HL-60/S4 (cell line): ENCODE data around the gene HOXC11.

ENCODE experiments used
- in situ Hi-C: fragments of 300-500 bp; cut with MboI; formaldehyde crosslinking; loops from 2 replicates; pipeline ENCODE4 v1.14.3; 2022; ENCODE audit warnings: low sequenced_read_pairs

Gene HOXC11

GRCh38 chr12:53995378-53996239 is 22.7 kb downstream of the HOXC11 start:
- in situ Hi-C loops: loop anchor here (10.0 kb wide), 2 partner anchors 209 to 379 kb away; no protein-coding TSS in a partner anchor

DNA sequence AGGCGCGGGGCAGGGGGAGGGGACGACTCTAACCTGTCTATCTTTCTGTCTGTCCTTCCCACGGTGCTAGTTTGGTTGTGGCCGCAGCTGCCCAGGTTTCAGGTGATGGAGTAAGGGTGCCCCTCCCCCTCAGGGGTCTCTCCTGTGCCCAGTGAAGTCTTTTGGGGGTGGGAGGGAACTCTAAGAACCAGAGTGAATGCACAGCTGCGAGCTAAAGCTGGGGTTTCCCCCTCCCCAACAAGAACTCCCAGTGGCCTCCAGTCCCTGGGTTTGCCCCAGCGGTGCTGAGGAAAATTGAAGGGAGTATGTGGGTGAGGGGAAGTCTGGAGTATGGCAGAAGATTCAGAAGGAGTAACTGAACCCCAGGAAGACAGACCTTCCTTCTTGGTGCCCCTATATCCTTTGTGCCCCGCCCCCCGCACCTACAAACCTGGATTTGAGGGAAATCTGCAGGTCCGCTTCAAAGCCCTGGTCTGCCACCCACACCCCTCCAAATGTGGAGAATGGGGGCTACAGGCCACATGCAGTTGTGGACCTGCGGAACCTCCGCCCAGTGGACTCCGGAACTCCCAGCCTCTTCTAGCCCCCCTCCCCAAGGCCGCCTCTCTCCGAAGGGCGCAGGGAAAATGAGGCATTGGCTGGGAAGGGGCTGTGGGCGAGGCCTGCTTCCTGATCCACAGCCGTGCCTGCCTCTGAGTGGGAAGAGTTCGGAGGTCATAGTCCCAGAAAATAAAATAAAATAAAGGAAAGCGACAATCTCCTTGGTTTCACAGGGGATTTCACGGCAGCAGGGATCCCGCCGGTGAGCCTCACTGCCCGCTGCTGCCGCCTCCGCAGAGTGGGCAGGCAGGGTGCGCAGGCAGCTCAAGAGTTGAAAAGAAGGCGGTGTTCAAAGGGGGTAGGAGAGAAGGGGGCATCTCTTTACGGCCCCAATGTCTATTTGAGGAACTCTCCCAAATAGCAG is 23.6 kb downstream of the HOXC11 start:
- in situ Hi-C loops: loop anchor here (10.0 kb wide), 2 partner anchors 208 to 378 kb away; no protein-coding TSS in a partner anchor

DNA sequence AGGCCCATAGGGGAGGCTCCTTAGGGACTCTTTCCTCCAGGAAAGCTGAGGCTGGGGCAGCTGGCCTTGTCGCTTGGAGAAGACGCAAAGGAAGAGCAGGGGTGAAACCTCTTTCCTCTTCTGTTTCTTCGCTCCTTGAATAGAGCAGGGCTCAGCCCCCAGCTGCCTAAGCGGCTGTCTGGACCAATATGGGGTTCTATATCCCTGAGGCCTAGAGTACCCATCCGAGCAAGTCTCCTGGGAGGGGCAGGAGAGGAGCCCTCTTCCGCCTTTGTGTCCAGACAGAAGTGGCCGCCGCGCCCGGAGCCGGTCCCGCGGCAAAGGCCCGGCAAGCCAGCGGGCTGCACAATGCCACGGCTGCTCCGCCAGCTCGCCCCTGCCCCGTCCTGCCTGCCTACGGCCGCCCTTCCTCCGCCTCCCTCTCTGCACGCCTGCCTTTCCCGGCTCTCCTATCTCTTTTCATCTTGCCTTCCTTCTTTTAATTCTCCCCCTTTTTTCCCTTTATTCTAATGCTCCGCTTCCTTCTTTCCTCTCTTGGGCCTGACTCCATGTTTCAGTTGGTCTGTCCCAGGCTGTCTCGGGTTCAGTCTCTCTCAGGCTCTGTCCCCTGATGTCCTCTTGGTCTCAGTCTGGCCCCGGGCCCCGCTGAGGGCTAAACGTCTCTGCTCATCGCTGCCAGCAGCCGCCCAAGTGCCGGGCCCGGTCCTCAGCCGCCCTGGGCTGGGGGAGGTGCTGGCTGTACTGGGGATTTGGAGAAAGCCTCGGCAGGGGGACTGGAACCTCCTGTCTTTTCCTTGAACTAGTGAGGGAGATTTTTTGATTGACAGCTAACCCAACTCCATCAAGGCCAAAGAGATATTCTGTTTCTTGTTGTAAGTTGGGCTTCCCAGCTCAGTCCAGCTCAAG is 24.5 kb downstream of the HOXC11 start:
- in situ Hi-C loops: loop anchor here (10.0 kb wide), 2 partner anchors 207 to 377 kb away; no protein-coding TSS in a partner anchor

- in situ Hi-C loops: loop anchor here (10.0 kb wide), 2 partner anchors 206 to 376 kb away; no protein-coding TSS in a partner anchor
Measured at GRCh38 chr12:53998110-53998899, 25.4 kb downstream of the HOXC11 start.

GRCh38 chr12:53998900-53999236 is 25.9 kb downstream of the HOXC11 start:
- in situ Hi-C loops: loop anchor here (10.0 kb wide), 2 partner anchors 206 to 376 kb away; no protein-coding TSS in a partner anchor

DNA sequence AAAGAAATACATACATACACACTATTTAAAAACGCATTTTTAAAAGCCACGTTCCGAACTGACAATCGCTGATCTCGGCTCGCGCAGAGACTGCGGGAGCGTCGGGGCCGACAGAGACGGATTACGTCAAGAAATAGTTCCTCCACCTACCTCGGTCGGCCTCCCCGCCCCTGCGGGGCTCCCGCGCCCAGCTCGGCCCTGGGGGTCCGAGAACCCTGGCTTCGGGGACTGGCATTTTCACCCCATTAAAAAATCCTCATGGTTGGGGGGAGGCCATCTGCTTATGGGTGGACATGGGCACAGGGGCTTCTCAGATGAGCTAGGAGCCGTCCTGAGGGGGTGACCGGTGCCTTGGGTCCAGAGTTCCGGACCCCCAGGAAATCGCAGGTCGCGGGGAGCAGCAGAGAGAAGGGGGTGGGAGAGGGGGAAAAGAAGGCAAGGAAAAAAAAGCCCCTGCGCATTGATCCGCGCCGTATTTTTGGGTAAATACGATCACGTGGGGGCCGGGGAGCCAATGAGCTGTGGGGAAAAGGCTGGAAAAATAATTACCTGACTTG is 26.7 kb downstream of the HOXC11 start:
- in situ Hi-C loops: loop anchor here (10.0 kb wide), 2 partner anchors 205 to 375 kb away; no protein-coding TSS in a partner anchor

- in situ Hi-C loops: no loop called here
Measured at GRCh38 chr12:54000116-54001114, 27.5 kb downstream of the HOXC11 start, which contains the start of gene HOXC9. Gene HOXC9 (plus strand): TSS chr12:54000161. CDS start chr12:54000189, 28 bp downstream.

GRCh38 chr12:54001283-54002187 is 28.6 kb downstream of the HOXC11 start:
- in situ Hi-C loops: no loop called here

DNA sequence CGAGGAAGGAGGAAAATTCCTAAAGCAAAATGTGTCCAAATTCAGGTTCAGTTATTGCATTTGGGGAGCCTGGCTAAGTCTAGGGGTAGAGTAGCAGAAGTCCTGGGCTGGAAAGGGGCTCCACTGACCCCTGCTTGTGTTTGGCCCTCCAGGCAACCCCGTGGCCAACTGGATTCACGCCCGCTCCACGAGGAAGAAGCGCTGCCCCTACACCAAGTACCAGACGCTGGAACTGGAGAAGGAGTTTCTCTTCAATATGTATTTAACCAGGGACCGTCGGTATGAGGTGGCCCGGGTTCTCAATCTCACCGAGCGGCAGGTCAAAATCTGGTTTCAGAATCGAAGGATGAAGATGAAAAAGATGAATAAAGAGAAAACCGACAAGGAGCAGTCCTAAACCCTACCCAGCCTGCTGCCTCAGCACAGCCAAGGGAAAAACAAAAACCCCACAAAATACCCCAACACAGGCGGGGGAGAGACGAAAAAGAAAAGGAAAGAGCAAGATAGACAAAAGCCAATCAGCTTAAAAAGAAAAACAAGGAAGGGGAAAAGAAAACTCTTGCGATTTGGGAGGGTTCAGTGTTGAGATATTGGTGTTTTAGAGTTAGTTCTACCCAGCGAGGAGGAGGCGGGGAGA is 29.5 kb downstream of the HOXC11 start:
- in situ Hi-C loops: no loop called here

DNA sequence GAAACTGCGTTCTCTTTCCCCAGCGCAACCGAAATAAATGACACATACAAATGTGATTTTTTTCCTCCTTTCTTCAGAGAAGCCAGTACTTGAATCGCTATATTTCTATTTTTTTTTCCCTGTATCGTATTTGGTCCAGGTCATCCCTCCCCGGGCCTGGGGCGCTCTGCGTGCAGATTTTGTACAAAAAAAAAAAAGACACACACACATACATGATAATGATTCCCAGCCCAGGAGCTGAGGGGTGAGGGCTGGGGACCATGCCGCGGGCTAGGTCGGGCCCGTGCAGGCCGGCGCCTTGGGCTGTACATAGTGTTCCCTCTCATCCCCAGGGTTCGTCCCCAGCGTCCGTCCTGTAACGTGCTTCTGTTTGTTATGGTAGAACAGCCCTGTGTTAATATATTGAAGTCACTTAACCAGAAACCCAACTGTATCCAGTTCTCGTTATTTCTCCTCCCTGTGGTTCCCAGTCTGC is 30.0 kb downstream of the HOXC11 start:
- in situ Hi-C loops: no loop called here

DNA sequence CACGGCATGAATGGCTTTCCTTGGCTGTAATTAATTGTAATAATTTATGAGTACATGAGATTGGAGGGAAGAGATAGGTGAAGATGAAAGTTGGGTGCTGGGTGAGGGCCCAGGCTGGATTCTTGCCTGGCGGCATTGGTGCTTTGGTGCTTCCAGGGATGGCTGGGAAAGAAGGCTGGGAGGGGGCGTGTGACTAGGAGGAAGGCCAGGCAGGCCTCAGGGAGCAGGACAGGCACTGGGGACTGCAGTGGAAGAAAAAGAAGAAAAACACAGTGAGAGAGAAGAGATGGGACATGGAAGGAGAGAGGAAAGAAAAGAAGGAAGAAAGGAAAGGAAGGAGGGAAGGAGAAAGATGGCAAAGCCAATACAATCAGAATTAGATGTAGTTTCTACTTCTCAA is 30.7 kb downstream of the HOXC11 start:
- in situ Hi-C loops: no loop called here

- in situ Hi-C loops: no loop called here
Measured at GRCh38 chr12:54004063-54004840, 31.3 kb downstream of the HOXC11 start.

GRCh38 chr12:54004841-54005530 is 32.1 kb downstream of the HOXC11 start:
- in situ Hi-C loops: no loop called here

DNA sequence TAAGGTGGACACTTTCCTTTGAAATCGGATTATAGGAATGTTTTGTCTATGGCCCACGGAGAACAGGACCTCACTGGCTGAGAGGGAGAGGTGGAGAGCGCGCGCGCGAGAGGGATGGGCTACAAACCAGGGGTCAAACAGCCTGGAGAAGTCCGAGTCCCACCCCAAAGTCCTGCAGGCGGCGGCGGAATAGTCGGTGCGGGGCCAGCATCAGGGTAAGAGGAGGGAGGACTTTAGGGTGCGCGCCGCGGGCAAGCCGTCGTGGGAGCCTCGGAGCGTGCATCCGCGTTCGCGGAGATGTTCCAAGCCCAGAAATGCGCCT is 32.6 kb downstream of the HOXC11 start:
- in situ Hi-C loops: no loop called here
